HepG2 (cell line): ENCODE results near the gene FANCG. TPM values are rescaled to one million over a fixed set of nuclear protein-coding genes. Genes with fewer than 3 reads are reported as not detected.

ENCODE experiments used
- KDM1A ChIP-seq: IDR thresholded peaks from 2 replicates; pipeline ENCODE4 v1.6.1; 2016; ENCODE audit warnings: missing compliant biosample characterization
- MTF2 ChIP-seq: sonication (generic); formaldehyde crosslinking; IDR thresholded peaks from 2 replicates; pipeline ENCODE4 v1.5.0; 2020; ENCODE audit warnings: missing genetic modification reagents, borderline replicate concordance
- MXD4 ChIP-seq: IDR thresholded peaks from 2 replicates; pipeline ENCODE4 v1.6.1; 2016; ENCODE audit warnings: mild to moderate bottlenecking, missing biosample characterization, missing genetic modification reagents
- NPAS2 ChIP-seq: sonication (generic); formaldehyde crosslinking; IDR thresholded peaks from 2 replicates; pipeline ENCODE4 v1.8.0; 2022; ENCODE audit warnings: mild to moderate bottlenecking, missing genetic modification reagents, borderline replicate concordance
- POGZ ChIP-seq: sonication (generic); formaldehyde crosslinking; IDR thresholded peaks from 2 replicates; pipeline ENCODE4 v1.4.0; 2020; ENCODE audit warnings: mild to moderate bottlenecking, missing genetic modification reagents
- POLR2G ChIP-seq: fragments of 200-400 bp; formaldehyde crosslinking; IDR thresholded peaks from 2 replicates; pipeline ENCODE4 v1.6.1; 2018; ENCODE audit warnings: mild to moderate bottlenecking, low read depth, low read length, moderate library complexity
- RBM22 ChIP-seq: fragments of 200-400 bp; formaldehyde crosslinking; optimal IDR thresholded peaks from 2 replicates; pipeline ENCODE3; 2017; ENCODE audit warnings: mild to moderate bottlenecking, low read length, moderate library complexity
- SRSF4 ChIP-seq: fragments of 200-400 bp; formaldehyde crosslinking; IDR thresholded peaks from one replicate; pipeline ENCODE4 v1.6.1; 2018; ENCODE audit warnings: mild to moderate bottlenecking, low read depth, low read length, moderate library complexity; ENCODE audit not compliant: poor library complexity, severe bottlenecking
- ZNF230 ChIP-seq: sonication (generic); formaldehyde crosslinking; IDR thresholded peaks from 2 replicates; pipeline ENCODE4 v1.4.0; 2020; ENCODE audit warnings: mild to moderate bottlenecking, missing genetic modification reagents
- ZNF713 ChIP-seq: sonication (generic); formaldehyde crosslinking; IDR thresholded peaks from 2 replicates; pipeline ENCODE4 v1.4.0; 2020; ENCODE audit warnings: mild to moderate bottlenecking, missing genetic modification reagents
- ZNF773 ChIP-seq: sonication (generic); formaldehyde crosslinking; IDR thresholded peaks from 2 replicates; pipeline ENCODE4 v1.4.0; 2020; ENCODE audit warnings: missing genetic modification reagents, borderline replicate concordance
- polyA plus RNA-seq, 8 experiments: library from polyadenylated mRNA; depleted of rRNA in 3 of 8; stranded (reverse) in 7 of 8; unstranded in 1 of 8; fragments of >200 nt; fragmentation: Illumina TruSeq in 4 of 8; extraction: Trizol in 4 of 8; gene quantifications; 2 replicates each; pipeline versions ENCODE4 v1.2.1 to v1.2.3, GENCODE V29; 2011 to 2016; ENCODE audit warnings: low read depth in 4 of 8, missing spikeins in 1 of 8, mixed read lengths in 1 of 8; ENCODE audit not compliant: insufficient read depth in 1 of 8
- total RNA-seq, 5 experiments: library from RNA; depleted of rRNA; stranded (reverse); fragments of >200 nt; fragmentation: Illumina TruSeq; extraction: Trizol; gene quantifications; 2 replicates each; pipeline ENCODE4 v1.2.3, GENCODE V29; 2016; ENCODE audit warnings: low read depth in 1 of 5
- TF ChIP-seq, protein P1 (sequence below): sonication (generic); formaldehyde crosslinking; IDR thresholded peaks from 2 replicates; pipeline ENCODE4 v1.5.1; 2020; ENCODE audit warnings: mild to moderate bottlenecking, missing genetic modification reagents, moderate library complexity
- TF ChIP-seq, protein P2 (sequence below): sonication (generic); formaldehyde crosslinking; IDR thresholded peaks from 2 replicates; pipeline ENCODE4 v1.4.0; 2020; ENCODE audit warnings: mild to moderate bottlenecking, missing genetic modification reagents
- TF ChIP-seq, protein P3 (sequence below): sonication (generic); formaldehyde crosslinking; IDR thresholded peaks from 2 replicates; pipeline ENCODE4 v1.4.0; 2020; ENCODE audit warnings: missing genetic modification reagents, mild to moderate bottlenecking, borderline replicate concordance
- TF ChIP-seq, protein P4 (sequence below): sonication (generic); formaldehyde crosslinking; IDR thresholded peaks from 2 replicates; pipeline ENCODE4 v1.5.1; 2020; ENCODE audit warnings: mild to moderate bottlenecking, missing genetic modification reagents, borderline replicate concordance

The FANCG gene
- total and polyA plus RNA-seq, 2 of the 13 experiments (the other 11 are each of a cell fraction or from before 2014, with no cell fraction given) = 14.4 to 45.1 TPM

DNA sequence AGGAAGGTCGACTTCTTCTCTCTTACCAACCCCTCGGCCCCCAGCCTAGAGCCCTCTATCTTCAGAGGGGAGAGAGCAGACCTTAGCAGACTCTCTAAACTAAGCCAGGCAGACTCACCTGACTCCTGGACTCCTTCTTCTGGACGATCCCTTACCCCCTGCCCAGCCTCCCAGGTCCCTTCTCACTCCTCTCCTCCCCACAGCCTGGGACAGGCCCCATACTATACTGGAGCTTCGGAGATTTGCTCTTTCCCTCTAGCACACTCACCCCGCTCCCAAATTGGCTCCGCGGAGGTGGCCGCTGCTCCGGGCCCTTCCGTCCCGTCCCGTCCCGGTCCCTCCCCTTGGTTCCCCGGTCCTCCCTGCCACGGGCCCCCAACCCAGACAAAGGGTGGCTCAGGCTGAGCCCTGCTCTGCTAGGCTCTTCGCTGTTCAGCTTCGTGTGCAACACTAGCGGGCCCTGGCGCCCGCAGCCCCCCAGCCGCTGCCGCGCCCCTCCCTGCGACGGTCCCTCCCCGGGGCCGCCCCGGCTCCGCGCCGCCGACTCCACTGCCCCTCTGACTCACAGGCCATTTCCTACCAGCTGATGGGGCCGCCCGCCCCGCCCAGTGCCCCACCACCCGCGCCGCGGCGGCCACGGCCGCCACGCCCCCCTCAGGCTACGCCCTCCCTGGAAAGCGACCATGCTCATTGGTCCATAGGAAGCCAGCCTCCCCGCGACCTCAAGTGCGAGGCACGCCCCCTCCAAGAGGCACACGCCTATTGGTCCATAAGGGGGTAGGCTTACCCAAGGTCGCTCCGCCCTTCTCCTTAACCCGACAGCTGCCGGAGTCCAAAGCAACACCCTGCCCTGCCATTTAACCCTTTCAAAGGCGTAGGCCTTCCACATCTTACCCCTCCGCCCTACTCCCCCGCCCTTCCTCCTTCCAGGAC lies 31.5 kb upstream of the FANCG start (continued):
- TF ChIP-seq, protein P1, sequence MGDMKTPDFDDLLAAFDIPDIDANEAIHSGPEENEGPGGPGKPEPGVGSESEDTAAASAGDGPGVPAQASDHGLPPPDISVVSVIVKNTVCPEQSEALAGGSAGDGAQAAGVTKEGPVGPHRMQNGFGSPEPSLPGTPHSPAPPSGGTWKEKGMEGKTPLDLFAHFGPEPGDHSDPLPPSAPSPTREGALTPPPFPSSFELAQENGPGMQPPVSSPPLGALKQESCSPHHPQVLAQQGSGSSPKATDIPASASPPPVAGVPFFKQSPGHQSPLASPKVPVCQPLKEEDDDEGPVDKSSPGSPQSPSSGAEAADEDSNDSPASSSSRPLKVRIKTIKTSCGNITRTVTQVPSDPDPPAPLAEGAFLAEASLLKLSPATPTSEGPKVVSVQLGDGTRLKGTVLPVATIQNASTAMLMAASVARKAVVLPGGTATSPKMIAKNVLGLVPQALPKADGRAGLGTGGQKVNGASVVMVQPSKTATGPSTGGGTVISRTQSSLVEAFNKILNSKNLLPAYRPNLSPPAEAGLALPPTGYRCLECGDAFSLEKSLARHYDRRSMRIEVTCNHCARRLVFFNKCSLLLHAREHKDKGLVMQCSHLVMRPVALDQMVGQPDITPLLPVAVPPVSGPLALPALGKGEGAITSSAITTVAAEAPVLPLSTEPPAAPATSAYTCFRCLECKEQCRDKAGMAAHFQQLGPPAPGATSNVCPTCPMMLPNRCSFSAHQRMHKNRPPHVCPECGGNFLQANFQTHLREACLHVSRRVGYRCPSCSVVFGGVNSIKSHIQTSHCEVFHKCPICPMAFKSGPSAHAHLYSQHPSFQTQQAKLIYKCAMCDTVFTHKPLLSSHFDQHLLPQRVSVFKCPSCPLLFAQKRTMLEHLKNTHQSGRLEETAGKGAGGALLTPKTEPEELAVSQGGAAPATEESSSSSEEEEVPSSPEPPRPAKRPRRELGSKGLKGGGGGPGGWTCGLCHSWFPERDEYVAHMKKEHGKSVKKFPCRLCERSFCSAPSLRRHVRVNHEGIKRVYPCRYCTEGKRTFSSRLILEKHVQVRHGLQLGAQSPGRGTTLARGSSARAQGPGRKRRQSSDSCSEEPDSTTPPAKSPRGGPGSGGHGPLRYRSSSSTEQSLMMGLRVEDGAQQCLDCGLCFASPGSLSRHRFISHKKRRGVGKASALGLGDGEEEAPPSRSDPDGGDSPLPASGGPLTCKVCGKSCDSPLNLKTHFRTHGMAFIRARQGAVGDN (CRISPR knock-in tag) = peak; percentile 46; the same call in 1 of the 2 replicates
- TF ChIP-seq KDM1A (CRISPR knock-in tag) (no peak), SRSF4 (no peak), ZNF773 (CRISPR knock-in tag) (no peak), RBM22 (no peak), MXD4 (no peak), POLR2G (peak; percentile 46; the same call in 1 of the 2 replicates), ZNF713 (CRISPR knock-in tag) (no peak), POGZ (CRISPR knock-in tag) (peak; percentile 58; the same call in 1 of the 2 replicates), NPAS2 (CRISPR knock-in tag) (no peak), ZNF230 (CRISPR knock-in tag) (no peak), MTF2 (CRISPR knock-in tag) (no peak)
- TF ChIP-seq, protein P2, sequence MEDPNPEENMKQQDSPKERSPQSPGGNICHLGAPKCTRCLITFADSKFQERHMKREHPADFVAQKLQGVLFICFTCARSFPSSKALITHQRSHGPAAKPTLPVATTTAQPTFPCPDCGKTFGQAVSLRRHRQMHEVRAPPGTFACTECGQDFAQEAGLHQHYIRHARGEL = no peak
- TF ChIP-seq, protein P3, sequence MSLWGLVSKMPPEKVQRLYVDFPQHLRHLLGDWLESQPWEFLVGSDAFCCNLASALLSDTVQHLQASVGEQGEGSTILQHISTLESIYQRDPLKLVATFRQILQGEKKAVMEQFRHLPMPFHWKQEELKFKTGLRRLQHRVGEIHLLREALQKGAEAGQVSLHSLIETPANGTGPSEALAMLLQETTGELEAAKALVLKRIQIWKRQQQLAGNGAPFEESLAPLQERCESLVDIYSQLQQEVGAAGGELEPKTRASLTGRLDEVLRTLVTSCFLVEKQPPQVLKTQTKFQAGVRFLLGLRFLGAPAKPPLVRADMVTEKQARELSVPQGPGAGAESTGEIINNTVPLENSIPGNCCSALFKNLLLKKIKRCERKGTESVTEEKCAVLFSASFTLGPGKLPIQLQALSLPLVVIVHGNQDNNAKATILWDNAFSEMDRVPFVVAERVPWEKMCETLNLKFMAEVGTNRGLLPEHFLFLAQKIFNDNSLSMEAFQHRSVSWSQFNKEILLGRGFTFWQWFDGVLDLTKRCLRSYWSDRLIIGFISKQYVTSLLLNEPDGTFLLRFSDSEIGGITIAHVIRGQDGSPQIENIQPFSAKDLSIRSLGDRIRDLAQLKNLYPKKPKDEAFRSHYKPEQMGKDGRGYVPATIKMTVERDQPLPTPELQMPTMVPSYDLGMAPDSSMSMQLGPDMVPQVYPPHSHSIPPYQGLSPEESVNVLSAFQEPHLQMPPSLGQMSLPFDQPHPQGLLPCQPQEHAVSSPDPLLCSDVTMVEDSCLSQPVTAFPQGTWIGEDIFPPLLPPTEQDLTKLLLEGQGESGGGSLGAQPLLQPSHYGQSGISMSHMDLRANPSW (CRISPR knock-in tag) = no peak
- TF ChIP-seq, protein P4, sequence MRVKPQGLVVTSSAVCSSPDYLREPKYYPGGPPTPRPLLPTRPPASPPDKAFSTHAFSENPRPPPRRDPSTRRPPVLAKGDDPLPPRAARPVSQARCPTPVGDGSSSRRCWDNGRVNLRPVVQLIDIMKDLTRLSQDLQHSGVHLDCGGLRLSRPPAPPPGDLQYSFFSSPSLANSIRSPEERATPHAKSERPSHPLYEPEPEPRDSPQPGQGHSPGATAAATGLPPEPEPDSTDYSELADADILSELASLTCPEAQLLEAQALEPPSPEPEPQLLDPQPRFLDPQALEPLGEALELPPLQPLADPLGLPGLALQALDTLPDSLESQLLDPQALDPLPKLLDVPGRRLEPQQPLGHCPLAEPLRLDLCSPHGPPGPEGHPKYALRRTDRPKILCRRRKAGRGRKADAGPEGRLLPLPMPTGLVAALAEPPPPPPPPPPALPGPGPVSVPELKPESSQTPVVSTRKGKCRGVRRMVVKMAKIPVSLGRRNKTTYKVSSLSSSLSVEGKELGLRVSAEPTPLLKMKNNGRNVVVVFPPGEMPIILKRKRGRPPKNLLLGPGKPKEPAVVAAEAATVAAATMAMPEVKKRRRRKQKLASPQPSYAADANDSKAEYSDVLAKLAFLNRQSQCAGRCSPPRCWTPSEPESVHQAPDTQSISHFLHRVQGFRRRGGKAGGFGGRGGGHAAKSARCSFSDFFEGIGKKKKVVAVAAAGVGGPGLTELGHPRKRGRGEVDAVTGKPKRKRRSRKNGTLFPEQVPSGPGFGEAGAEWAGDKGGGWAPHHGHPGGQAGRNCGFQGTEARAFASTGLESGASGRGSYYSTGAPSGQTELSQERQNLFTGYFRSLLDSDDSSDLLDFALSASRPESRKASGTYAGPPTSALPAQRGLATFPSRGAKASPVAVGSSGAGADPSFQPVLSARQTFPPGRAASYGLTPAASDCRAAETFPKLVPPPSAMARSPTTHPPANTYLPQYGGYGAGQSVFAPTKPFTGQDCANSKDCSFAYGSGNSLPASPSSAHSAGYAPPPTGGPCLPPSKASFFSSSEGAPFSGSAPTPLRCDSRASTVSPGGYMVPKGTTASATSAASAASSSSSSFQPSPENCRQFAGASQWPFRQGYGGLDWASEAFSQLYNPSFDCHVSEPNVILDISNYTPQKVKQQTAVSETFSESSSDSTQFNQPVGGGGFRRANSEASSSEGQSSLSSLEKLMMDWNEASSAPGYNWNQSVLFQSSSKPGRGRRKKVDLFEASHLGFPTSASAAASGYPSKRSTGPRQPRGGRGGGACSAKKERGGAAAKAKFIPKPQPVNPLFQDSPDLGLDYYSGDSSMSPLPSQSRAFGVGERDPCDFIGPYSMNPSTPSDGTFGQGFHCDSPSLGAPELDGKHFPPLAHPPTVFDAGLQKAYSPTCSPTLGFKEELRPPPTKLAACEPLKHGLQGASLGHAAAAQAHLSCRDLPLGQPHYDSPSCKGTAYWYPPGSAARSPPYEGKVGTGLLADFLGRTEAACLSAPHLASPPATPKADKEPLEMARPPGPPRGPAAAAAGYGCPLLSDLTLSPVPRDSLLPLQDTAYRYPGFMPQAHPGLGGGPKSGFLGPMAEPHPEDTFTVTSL (CRISPR knock-in tag) = no peak
